ENCODE results near the gene MKI67. TPM values are rescaled to one million over a fixed set of nuclear protein-coding genes. Genes with fewer than 3 reads are reported as not detected.

The MKI67 gene
- total RNA-seq, 1 donor = 2.4 TPM

- no peak for DNase-seq (ENCODE audit: low read depth in 2 of 3, low spot score in 2 of 3)
Observed at GRCh38 chr10:128067691-128068397, 58.4 kb downstream of the MKI67 start.

DNA sequence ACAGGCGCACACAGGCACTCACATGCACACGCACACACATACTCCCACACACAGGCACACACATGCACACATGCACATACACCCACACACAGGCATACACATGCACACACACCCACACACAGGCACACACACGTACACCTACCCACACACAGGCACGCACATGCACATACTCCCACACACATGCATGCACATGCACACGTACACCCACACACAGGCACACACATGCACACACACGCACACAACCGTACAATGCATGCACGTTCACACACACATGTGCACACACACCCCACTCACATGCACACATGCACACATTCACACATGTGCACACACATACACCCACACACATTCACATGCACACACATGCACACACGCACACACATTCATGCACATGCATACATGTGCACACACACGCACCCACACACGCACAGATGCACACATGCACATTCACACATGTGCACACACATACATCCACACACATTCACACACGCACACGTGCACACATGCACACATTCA lies 59.3 kb downstream of the MKI67 start:
- no peak for DNase-seq (ENCODE audit: low read depth in 2 of 3, low spot score in 2 of 3)

- DNase-seq (ENCODE audit: low read depth in 2 of 3, low spot score in 2 of 3) = no peak
Observed at GRCh38 chr10:128065881-128066534, 60.2 kb downstream of the MKI67 start.

DNA sequence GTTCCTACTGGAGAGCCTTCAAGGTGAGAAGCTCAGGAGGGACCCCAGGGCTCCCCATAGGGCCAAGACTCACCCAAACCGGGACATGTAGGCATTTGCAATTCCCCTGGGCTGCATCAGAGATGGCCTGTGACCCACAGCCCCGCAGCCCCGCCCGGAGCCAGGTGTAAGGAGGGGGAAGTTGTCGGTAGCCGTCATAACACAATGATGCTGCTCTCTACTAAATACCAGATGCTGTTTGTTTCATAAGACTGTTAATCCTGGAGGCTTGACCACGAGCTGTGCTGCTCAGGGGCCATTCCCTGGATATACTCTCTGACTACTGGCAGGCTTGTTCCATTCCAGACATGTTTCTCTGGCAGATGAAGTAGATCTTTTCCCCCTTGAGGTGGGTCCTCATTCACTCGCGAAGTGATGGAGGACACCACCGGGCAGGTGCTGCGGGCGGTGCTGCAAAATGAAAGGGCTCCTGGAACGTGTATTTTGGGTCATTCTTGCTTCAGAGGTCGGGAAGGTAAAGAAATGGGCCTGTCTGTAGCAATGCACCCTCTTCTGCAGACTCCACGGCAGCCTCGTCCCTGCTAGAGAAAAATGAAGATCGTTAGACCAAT lies 61.1 kb downstream of the MKI67 start:
- DNase-seq (ENCODE audit: low read depth in 2 of 3, low spot score in 2 of 3) = no peak

DNA sequence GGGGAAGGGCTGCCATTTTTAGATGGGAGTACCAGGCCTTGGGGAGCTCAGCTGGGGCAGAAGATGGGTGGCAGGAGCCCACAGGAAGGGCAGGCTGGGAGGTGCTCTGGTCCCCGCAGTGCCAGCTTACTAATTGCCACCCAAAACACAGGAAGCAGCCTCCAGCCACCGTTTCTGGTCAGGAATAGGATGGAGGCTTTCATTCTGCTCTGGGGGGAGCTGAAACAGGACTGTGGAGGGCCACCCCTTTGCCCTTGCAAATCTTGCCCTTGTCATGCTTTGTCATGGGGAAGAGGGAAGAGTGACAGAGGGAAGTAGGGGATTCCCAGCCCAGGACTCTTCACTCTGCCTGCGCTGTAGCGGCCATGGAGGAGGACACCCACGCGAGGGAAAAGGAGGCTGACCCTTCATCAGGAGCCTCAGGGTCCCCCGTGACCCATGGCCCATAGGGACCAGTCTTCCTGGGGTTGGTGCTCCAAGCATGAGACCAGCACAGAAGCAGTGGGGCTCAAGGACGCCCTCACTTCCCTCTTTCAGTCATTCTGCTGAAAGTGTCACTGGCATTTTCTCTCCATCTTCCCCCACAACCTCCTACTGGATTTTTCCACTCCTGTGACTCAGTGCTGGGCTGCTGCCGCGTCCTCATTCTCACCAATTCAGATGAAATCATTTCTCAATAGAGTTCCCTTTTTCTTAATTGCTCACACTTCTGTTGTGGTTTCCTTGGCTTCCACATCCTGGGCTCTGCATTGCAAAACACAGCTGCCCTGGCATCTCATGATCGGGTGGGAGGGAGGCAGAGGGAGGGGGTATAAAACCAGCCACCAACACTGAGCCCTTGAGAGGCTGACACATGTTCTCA lies 61.9 kb downstream of the MKI67 start:
- DNase-seq (ENCODE audit: low read depth in 2 of 3, low spot score in 2 of 3) = peak in 2 of 3 donors; percentile 93 to 97

- DNase-seq (ENCODE audit: low read depth in 2 of 3, low spot score in 2 of 3) = peak in 1 of 3 donors; percentile 37
Observed at GRCh38 chr10:128063736-128064107, 62.5 kb downstream of the MKI67 start.

- peak in 2 of 3 donors; percentile 52 to 70 for DNase-seq (ENCODE audit: low read depth in 2 of 3, low spot score in 2 of 3)
Observed at GRCh38 chr10:128062881-128063563, 63.2 kb downstream of the MKI67 start.

DNA sequence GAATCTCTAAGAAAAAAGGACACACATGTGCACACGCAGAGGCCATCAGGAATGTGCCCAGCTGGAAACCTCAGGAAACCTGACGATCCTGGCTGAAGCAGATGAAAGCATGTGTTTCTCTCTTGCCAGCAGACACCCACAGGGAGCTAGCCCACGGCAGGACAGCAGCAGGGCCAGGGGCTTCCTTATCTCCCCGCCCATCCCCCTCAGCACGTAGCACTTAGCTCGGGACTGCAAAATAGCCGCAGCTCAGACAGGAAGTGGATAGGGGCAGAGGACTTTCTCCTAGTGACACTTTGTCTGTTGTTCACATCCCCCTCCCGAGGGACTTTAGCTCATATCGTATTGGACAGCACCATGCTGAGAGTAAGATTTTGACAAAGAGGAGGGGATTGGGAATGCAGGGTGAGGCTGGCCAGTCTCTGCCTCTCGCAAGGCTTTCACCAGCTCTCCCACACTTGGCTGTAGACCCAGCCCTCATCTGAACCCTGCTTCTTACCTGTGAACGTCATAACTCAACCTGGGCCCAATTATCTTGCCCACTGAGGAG lies 63.8 kb downstream of the MKI67 start:
- DNase-seq (ENCODE audit: low read depth in 2 of 3, low spot score in 2 of 3) = peak in 1 of 3 donors; percentile 49

- no peak for DNase-seq (ENCODE audit: low read depth in 2 of 3, low spot score in 2 of 3)
Observed at GRCh38 chr10:128061306-128062300, 64.6 kb downstream of the MKI67 start.

GRCh38 chr10:128060341-128061250 lies 65.6 kb downstream of the MKI67 start:
- no peak for DNase-seq (ENCODE audit: low read depth in 2 of 3, low spot score in 2 of 3)

GRCh38 chr10:128059982-128060293 lies 66.3 kb downstream of the MKI67 start:
- DNase-seq (ENCODE audit: low read depth in 2 of 3, low spot score in 2 of 3) = no peak

DNA sequence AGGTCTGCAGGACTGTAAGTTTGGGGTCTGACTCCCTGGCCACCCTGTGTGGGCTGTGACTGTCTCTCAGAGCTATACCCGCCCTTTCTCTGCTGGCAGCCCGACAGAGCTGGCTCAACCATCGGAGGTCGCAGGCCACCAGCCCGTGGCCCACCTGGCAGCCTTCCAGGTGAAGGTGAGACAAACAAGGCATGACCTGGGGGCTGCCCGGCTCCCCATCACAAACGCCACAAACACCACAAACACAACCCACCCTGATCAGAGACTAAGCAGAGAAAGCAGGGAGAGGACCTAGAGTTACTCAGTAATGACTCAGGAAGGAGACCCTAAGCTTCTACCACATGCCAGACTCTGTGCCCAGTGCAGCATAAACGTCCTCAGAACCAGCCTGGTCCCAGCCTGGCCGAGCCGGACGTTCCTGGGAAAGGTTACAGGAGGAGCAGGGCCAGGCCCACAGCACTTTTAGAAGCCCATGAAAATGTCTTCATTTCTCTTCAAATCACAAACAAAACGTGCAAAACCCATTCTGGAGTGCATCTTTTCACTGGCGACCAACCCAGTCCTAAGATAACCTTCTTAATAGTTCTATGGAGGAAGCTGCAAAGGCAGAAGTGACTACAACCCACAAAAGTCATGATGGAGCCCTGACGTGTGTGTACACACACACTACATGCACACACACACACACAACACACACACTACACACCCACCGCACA lies 66.8 kb downstream of the MKI67 start:
- no peak for DNase-seq (ENCODE audit: low read depth in 2 of 3, low spot score in 2 of 3)

GRCh38 chr10:128058750-128059134 lies 67.5 kb downstream of the MKI67 start:
- no peak for DNase-seq (ENCODE audit: low read depth in 2 of 3, low spot score in 2 of 3)

DNA sequence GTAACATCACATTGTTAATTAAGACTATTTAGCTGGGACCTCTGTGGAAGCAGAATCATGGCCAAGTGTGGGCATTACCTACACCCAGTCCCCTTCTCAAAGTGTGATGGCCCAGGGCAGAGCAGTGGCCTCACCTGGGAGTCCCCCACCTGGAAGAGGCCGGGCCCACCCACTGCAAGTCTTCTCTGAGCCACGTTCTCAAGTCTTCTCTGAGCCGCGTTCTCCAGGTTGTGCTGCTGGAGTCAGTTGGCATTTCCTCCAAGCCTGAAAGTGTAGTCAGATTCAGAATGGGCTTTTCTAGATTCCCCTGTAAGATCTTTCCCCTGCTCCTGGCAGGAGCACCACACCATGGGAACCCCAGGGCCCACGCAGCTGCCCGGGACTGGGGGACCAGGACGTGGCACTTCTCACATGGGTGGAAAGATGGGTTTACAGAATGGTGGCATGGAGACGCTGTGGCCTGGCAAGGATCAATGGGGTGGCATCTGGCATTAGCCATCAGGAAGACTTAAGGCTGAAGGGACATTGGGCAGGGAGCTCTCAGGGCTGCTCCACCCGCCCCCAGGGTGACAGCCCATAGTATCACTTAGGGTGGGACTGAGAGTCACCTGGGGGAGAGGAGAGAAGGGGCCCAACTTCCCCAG lies 68.0 kb downstream of the MKI67 start:
- DNase-seq (ENCODE audit: low read depth in 2 of 3, low spot score in 2 of 3) = no peak

DNA sequence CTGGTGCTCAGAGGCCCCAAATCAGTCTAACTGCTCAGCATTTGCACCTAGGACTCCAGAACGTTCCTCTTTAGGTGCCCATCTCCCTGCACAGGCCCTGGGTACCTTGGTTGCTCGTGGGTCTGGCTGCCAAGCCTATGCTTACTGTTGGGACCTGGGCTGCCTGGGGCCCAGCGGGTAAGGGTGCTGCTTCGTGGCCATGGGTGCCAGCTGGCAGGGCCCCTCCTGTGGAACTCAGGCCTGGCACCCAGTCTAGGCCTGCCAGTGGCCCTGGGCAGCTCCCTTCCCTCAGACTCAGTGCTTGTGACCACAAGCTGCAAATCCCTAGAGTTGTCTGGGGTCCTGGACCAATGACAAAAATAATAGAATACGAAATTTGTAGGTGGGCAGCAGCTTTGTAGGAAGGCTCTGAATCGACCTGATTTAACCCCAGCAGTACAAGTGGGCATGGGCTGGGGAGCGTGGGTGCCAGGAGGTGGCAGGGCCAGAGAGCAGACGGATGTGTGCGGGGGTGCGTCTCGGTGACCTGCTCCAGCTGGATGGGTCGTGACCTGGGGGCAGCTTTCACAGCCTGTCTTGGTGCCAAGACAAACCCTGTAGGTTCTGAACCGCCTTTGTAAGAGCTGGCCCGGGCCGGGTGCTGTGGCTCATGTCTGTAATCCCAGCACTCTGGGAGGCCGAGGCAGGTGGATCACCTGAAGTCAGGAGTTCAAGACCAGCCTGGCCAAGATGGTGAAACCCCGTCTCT lies 69.7 kb downstream of the MKI67 start:
- DNase-seq (ENCODE audit: low read depth in 2 of 3, low spot score in 2 of 3) = no peak

Data from hematopoietic multipotent progenitor cell (in vitro differentiated cells).